Brain pericyte (primary cell): Measurements from ENCODE around the gene ACSL3.
"Not testable (repeated sequence)": the region's sequence is repeated elsewhere in the genome, so short reads cannot be mapped to it uniquely, and the experiment has no call there.

Experiments
- DNase-seq: peaks from one replicate; pipeline ENCODE4 v3.0.0-alpha.2; 2012; ENCODE audit warnings: low read depth, low spot score

ACSL3 gene

DNA sequence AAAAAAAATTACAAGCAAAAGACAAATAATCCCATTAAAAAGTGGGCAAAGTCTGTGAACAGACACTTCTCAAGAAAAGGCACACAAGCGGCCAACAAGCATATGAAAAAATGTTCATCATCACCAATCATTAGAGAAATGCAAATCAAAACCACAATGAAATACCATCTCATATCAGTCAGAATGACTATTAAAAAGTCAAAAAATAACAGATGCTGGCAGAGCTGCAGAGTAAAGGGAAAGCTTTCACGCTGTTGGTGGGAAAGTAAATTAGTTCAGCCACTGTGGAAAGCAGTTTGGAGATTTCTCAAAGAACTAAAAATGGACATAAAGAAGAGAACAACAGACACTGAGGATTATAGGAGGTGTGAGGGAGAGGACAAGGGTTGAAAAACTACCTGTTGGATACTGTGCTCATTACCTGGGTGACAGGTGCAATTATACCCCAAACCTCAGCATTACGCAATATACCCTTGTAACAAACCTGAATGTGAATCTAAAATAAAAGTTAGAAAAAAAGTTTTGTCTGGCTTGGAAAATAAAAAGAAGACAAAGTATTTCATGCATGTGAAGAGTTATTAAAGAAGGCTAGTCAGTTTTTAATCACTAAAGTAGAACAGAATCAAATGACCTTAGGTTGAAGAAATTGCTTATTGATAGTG lies 8.7 kb upstream of the ACSL3 start:
- DNase-seq = no peak

DNA sequence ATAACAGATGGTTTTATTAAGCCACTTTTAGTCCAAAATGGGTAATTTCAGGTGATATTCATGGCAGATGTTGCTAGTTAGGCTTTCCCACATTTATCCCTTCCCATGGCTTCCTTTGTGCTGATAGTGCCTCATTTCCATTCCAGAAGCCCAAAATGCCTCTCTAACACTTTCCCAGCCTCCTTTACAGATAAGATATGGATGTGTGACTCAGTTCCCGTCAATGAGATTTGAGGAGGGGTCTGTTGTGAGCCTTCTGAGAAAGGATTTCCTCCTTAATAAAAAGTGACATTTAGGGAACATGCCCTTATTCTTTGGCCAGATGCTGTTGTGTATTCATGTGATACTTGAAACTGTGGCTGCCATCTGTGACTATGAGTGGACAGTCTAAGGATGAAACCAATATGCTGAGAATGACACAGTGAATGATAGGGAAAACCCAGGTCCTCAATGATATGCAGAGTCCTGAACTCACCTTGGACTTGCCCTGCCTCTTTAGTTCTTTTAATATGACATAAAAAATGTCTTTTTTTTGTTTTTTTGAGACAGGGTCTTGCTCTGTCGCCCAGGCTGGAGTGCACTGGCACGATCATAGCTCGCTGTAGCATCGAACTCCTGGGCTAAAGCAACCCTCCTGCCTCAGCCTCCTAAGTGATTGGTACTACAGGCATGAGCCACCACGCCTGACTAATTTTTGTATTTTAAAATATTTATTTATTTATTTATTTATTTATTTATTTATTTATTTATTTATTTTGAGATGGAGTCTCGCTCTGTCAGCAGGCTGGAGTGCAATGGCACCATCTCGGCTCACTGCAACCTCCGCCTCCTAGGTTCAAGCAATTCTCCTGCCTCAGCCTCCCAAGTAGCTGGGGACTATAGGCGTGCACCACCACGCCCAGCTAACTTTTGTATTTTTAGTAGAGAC lies 5.8 kb upstream of the ACSL3 start:
- no peak for DNase-seq

DNA sequence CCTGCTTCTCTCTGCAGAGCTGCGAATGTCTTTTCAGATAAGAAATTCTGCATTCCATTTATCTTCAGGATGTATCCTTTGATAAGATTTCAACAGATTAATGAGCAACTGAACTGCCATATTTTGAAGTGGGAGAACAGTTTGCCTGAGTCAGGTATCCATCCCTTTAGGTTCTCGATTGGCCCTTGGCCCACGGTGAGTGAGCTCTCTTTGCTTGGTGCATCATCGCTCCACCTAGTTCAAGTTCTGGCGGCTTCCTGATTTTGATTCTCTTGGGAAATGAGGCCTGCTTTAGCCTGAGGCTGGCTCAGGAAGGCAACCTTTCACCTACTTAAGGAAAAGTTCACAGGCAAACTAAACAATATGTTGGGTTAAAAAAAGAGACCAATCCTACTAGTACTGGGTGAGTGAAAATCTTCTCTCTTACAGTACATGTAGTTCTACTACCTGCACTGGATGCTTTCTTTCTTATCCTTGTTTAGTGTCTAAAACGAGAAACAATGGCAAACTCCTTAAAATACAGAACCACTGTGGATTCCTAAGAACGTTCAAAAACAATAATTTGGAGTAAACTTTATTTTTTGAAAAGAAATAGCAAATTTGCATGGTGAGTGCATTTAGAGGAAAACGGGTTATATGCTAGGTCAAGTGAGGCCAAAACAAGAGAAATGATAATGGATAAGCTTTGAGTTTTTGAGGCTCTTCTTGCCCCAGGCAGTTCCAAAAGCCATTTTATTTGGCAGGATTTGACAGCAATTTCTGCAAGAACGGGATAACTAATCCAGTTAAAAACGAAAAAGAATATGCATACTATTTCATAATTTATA lies 837 bp upstream of the ACSL3 start:
- DNase-seq = no peak

DNA sequence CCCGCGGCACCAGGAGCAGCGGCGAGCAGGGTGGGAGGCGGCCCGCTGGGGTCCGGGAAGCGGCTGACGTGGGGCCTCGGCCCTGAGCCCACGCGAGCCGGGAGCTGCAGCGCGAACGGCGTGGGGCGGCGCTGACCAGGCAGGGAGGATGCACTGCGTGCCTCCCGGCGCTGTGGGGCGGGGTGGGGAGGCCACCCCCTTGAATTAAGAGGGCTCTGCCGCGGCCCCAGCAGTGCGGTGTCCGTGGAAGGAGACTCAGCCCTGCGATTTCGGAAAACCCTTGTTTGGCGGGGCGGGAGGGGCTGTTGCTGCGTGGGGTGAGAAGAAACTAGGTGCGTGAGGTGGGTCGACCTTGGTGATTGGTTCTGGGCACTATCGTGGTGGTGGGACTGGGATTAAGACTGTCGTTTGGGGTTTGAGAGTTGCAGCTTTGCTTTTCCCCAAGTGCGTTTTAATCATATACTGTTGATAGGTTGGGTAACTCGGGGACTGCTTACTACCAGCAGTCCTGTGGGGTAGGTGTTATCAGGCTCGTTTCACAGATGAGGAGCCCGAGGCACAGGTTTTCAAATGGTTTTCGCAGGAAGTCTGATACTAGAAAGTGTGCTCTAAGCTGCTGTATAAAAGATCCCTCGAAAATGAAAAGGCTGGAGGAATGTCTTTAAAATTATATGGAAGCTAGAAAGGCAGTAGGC lies 722 bp downstream of the ACSL3 start:
- DNase-seq = no peak

DNA sequence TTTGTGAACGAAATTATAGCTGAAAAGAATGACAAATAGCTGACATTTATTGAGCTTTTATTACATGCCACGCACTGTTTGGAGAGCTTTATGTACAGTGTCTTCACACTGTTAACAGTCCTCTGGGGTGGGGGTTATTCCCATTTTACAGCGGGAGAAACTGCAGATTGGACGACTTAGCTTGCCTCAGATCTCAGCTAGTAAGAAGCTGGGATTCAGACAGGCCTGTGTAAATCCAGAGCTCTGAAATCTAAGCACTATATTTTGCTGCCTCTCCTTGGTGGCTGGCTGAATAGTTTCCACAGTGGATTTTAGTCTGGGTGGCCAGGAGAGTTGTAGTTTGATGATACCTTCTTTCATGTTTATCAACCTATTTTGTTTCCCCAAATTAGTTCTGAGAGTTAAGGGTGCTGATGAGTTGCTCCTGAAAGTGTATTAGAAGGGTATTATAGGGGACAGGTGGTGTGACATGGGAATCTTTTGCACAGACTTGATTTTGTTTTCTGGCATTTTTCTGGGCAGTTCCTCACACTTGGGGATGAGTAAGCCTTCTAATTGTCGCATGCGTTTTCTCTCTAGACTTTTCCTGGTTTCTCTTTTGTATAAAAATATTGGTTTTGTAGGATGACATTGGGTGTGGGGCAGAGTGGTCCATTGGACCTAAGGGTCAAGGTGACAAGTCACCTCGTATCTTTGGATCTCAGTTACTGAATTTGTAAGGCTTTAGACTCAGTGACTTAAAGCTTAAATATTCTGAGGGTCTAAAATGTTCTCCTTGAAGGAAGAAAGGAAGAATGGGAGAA lies 1.5 kb downstream of the ACSL3 start:
- no peak for DNase-seq

DNA sequence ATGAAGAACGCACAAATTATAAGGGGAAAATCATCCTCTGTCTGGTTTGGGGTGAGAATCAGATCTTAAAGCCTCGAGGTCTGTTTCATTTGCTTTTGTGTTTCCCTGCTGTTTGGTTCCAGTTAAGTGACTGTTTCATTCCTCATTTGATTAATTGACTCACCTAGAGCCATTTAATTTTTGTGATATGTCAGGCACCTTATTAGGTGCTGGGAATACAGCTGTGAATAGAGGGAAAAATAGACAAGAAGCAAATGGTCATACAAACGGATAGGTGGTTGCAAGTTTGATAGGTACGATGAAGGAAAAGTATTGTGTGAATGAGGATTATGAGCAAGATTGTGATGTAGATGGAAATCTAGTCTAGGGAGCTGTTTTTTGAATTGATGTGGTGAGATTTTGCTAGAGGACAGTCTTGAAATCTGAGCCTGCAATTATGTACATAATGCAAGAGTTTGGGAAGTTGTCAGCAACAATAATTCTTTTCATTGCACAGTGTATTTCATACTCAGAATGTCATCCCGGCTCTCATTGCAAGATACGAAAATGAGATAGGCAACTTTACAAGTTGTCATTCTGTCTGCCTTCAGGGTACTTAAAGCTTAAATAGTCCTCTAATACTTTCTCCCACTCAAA lies 2.2 kb downstream of the ACSL3 start:
- no peak for DNase-seq

DNA sequence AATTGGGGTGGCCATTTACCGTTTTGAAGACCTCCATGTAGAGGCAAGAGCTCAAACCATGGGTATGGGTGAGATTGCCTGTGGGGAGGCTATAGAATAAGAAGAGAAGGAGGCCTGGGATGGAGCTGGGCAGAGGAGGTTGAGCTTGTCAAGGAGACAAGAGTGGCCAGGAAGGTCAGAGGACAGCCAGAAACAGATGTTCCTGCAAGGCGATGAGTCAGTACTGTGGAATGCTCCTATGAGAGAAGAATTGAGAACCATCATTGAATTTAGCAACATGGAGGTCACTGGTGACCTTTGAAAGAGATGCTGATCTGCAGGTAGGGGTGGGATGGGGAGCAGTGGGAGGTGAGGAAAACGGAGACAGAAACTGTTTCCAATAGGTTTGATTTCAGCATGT lies 3.5 kb downstream of the ACSL3 start:
- no peak for DNase-seq

DNA sequence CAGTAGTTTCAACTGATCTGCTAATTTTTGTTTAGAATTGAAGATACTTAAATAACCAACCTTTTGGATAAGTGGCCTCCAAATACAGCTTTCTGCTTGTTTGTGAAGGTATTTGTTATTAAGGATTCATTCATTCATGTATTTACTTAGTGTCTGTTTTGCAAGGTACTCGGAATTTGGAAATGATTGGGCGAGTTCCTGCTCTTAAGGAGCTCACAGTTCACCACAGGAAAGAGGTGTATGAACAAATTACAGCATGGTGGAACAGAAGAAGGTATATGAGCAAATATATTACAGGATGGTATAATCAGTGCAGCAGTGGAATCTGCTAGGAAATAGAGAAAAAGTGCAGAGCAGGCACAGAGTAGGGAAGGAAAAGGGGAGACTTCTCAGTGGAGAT lies 4.5 kb downstream of the ACSL3 start:
- no peak for DNase-seq

DNA sequence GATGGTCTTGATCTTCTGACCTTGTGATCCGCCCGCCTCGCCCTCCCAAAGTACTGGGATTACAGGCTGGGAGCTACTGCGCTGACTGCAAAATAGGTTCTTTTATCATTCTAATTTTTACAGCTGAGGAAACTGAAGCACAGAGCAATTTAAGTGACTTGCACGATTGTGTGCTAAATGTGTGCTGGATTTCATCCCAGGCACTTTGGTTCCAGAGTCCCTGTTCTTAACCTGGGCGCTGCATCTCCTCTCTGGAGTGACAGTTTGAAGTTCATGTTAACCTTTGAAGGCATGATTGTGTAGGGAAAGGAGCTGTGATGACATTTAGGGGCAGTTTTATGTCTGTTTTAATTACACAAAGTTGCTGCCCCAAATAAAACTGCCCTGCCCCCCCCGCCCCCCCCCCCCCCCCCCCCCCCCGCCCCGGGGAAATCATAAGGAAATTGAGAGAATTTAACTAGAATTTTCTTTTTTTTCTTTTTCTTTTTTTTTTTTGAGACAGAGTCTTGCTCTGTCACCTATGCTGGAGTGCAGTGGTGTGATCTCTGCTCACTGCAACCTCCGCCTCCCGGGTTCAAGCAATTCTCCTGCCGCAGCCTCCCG lies 5.6 kb downstream of the ACSL3 start:
- no peak for DNase-seq

DNA sequence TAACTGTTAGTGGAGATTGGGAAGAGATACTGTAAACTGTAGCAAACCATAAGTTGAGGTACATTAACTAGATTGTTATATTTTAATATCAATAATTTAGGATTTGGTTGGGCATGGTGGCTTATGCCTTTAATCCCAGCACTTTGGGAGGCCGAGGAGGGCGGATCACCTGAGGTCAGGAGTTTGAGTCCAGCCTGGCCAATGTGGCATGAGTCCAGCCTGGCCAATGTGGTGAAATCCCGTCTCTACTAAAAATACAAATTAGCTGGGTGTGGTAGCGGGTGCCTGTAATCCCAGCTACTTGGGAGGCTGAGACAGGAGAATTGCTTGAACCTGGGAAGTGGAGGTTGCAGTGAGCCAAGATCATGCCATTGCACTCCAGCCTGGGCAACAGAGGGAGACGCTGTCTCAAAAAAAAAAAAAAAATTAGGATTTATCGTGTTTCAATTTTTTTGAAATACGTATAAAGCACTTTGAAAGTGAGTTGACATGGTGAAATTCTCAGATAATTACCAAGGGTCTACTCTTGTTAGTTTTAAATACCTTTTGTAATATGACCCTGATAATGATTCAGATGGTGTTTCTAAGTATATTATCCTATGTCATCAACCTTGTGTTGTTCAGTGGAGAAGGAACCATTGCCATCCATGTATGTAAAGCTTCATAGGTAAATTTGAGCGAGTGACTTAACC lies 7.9 kb downstream of the ACSL3 start:
- DNase-seq = not testable (repeated sequence)

DNA sequence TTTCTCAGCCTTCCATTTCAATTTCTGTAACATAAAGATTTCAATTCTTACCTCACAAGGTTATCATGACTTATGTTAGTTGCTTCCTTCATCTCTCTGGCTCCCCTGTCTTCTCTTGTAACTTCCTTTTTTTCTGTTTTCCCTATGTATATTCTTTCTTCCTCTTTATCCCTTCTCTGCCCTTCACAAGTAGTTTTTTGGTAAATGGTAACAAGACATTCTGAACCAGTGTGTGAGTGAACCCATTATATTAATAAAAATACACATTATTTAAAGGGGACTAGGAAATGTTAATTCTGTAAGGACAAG lies 8.4 kb downstream of the ACSL3 start:
- DNase-seq = no peak

DNA sequence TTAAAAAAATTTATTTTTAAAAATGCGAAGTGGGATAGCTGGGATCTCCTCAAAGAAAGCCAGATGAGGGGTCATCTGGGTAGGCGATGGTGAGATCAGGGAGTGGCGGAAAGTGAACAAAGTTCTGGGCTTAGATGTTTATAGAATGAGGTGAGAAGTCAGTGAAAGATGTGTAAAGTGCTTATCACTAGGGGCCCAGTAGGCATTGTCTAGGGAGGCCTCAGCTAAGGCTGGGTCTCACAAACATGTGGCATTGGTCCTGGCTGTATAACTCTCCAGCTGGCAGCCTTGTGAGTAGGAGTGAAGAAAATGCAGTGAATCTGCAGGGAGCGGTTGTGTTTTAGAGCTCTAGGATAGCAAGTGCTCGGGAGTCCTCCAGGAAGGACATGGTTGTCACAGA lies 10.5 kb downstream of the ACSL3 start:
- DNase-seq = no peak

DNA sequence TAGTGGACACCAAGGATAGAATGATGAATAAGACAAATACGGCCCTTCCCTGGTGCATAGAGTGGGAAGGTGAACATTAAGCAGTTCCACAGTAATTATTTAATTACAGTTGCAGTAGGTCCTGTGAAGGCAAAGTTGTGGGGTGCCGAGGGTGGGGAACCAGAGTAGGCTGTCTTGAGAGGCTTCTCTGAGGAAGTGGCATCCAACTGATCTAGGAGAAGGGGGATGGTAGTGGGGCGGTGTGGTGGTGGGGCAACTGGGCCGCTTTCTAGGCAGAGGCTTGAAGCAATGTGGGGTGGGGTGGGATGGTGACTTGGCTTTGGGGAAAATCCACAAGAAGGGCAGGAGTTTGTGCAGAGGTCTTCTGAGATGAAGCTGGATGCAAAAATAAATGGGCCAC lies 11.7 kb downstream of the ACSL3 start:
- no peak for DNase-seq

DNA sequence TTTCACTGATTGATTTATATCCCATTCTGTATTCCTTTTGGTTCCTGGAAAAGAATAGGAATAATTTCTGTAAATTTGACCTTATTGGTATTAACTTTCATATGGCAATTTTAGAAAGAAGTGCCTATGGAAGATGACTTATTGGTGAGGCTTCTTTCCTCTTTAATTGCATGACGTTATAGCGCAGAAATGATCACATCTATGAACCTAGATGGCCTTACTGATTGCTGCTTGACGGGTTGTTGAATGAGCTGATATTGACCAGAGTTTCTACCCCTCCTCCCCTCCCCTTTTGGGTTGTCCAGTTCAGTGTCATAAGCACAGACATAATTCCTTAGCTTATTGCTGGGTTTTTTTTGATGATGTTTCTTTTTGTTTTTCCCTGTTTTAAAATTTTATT lies 14.6 kb downstream of the ACSL3 start:
- no peak for DNase-seq

DNA sequence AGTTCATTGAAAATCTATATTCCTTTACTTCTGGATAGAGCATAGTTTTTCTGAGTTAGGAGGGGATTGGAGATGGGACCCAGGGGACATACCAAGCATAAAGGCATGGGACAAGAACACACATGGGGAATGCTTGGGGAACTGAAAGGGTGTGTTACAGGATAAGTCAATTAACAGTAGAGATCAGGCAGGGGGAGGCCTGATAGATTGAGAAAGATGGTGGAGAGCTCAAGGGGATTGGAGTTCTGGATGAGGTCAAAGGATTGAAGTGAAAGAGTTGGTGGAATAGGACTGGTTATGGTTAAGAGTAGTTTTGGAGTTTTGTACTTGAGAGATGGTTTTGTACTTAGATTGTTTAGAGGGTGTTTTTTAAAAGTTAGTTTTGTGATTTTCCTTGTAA lies 16.1 kb downstream of the ACSL3 start:
- DNase-seq = no peak

DNA sequence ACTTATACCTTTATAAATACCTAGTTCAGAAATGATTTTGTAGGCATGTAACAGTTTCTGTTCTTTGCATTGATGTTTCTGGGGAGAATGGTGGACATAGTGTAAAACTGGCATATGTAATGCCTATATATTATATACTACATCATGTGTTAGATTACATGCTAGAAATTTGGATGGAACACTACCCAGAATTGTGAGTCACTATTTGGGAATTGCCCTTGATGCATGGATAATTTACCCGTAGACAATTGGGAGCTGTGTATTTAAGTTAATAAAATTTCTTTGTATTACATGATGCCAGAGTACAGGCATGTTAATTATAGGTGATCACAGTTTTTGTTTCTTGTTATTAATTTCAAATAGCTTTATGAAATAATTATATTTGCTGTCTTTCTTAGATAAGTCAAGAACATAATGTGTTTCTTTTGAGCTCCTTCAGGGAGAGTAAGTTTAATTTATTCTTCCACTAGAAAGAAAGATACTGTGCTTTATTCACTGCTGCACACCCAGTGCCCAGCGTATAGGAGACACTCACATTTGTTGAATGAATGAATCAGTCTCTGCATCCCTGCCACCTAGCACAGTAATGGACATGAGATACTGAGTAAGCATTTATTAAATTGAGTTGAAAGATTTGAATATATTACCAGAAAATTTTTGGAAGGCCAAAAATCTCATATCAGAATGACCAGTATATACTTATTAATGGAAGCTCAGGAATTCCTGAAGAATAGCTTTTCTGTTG lies 16.9 kb downstream of the ACSL3 start:
- no peak for DNase-seq

DNA sequence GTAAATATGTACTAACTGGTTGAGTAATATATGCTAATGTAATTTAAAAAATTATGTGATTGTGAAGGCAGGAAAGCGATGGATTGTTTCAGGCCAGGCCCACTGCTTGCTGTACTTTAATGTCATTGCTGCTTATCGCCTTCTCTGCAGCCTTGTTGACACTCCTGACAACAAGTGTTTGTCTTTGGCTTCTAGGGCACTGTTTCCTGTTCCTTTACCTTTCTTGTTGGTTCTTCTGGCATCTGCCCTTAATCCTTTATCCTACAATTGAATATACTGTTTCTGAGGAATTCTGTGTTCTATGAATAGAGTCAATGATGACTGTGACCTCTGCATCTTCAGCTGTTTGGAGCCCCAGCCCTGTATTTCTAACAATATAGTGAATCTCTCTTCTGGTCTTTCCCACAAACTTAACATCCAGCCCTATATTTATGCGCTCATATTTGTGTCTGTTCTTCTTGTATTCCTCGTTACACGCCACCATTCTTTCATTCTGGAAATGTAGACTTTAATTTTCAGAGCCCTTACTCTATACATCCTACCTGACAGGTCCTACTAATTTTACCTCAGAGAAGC lies 17.6 kb downstream of the ACSL3 start:
- DNase-seq = no peak

DNA sequence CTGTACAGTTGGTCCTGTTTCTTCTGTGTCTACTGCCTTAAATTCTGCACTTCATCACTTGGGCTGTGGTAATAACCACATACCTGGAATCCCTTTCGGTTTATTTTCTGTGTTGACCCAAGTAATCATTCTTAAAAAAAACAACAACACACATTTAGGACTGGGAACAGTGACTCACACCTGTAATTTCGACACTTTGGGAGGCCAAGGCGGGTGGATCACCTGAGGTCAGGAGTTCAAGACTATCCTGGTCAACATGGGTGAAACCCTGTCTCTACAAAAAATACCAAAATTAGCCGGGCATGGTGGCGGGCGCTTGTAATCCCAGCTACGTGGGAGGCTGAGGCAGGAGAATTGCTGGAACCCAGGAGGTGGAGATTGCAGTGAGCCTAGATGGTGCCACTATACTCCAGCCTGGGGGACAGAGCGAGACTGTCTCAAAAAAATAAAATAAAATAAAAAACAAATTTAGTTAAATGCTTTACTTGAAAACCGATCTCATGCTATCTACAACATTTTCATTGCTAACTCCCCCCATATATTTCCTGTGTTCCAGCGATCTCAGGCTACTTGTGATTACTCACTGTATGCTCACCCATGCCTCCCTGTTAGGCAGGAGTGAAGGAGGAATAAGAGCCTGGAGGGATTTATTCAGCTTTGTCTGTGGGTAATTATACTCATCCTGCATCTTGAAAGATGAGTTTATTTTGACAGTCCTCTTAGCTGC lies 18.2 kb downstream of the ACSL3 start:
- no peak for DNase-seq
